ENCODE data around the gene ALK. TPM values are rescaled to one million over a fixed set of nuclear protein-coding genes. Genes with fewer than 3 reads are reported as not detected.

The ALK gene
- total and polyA plus RNA-seq, 10 of the 15 experiments (the other 5 are each of a cell fraction or from before 2014, with no cell fraction given), result 0.11 TPM; not detected in 9

- POLR2A ChIA-PET, result no interaction called here
- H3K4me3 ChIP-seq, result no peak overlapping the region
- H3K36me3 ChIP-seq (ENCODE audit: control insufficient read depth in 2 of 2, insufficient read depth in 2 of 2, low read length in 1 of 2), result no peaks in the 10 kb centered on the region
Observed at GRCh38 chr2:29910960-29911359, 10.4 kb downstream of the ALK start.

More at GRCh38 chr2:29910960-29911359, 10.4 kb downstream of the ALK start:
- no peak for DNase-seq (ENCODE audit: low read depth, low spot score)
- no peaks in the 10 kb centered on the region; a peak in 1 of 4 replicates for H3K27me3 ChIP-seq (replicated peaks in 1 of 2; ENCODE audit: control insufficient read depth in 2 of 2, insufficient read depth in 2 of 2, low read length in 1 of 2)
- no peak overlapping the region for H3K4me2 ChIP-seq (ENCODE audit: control insufficient read depth, insufficient read depth)
- TF ChIP-seq MEF2A (IDR thresholded peaks at IDR 0.05; ENCODE audit: insufficient read depth, low read depth, low read length) (no peak), ZNF24 (IDR thresholded peaks at IDR 0.05) (no peak), PRDM15 (CRISPR knock-in tag; IDR thresholded peaks at IDR 0.05) (no peak), ZNF207 (IDR thresholded peaks at IDR 0.05; ENCODE audit: borderline replicate concordance) (no peak)
- TF ChIP-seq, protein P1, sequence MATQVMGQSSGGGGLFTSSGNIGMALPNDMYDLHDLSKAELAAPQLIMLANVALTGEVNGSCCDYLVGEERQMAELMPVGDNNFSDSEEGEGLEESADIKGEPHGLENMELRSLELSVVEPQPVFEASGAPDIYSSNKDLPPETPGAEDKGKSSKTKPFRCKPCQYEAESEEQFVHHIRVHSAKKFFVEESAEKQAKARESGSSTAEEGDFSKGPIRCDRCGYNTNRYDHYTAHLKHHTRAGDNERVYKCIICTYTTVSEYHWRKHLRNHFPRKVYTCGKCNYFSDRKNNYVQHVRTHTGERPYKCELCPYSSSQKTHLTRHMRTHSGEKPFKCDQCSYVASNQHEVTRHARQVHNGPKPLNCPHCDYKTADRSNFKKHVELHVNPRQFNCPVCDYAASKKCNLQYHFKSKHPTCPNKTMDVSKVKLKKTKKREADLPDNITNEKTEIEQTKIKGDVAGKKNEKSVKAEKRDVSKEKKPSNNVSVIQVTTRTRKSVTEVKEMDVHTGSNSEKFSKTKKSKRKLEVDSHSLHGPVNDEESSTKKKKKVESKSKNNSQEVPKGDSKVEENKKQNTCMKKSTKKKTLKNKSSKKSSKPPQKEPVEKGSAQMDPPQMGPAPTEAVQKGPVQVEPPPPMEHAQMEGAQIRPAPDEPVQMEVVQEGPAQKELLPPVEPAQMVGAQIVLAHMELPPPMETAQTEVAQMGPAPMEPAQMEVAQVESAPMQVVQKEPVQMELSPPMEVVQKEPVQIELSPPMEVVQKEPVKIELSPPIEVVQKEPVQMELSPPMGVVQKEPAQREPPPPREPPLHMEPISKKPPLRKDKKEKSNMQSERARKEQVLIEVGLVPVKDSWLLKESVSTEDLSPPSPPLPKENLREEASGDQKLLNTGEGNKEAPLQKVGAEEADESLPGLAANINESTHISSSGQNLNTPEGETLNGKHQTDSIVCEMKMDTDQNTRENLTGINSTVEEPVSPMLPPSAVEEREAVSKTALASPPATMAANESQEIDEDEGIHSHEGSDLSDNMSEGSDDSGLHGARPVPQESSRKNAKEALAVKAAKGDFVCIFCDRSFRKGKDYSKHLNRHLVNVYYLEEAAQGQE (IDR thresholded peaks at IDR 0.05; ENCODE audit: low read depth, low read length), result peak; percentile 34; the same call in 1 of the 2 replicates
- 18% methylated on average over 1 of the region's 1 CpG for WGBS (ENCODE audit: insufficient coverage, insufficient replicate concordance, low lambda C conversion rate, missing lambda C conversion rate)
- FAIRE-seq, result no peak
- ATAC-seq, result no peak
- CTCF ChIA-PET, result no interaction called here
- H3K27ac ChIP-seq (ENCODE audit: control insufficient read depth, insufficient read depth), result no peak overlapping the region
- H3K79me2 ChIP-seq (ENCODE audit: control insufficient read depth, insufficient read depth, low read length), result no peaks in the 10 kb centered on the region
- H3K4me1 ChIP-seq (ENCODE audit: control insufficient read depth, insufficient read depth, low read length), result no peaks in the 10 kb centered on the region
- no TSS peak for BruUV-seq (replicated peaks)
- H4K20me1 ChIP-seq (ENCODE audit: control insufficient read depth, insufficient read depth), result no peaks in the 10 kb centered on the region
- SMC1A ChIA-PET (ENCODE audit: uncharacterized antibody, unreplicated experiment), result no interaction called here
- H3K9me3 ChIP-seq (replicated peaks; ENCODE audit: control insufficient read depth, insufficient read depth, low read length), result no peaks in the 10 kb centered on the region
- intact Hi-C loops (cut with micrococcal nuclease; ENCODE audit: unreplicated experiment) (no loop called here), in situ Hi-C loops (cut with MboI) (no loop called here)
- H2AFZ ChIP-seq (ENCODE audit: control insufficient read depth, low read depth, low read length), result no peak overlapping the region
- no peak overlapping the region for H3K9ac ChIP-seq (ENCODE audit: control insufficient read depth, insufficient read depth, low read length)
- RAD21 ChIA-PET (ENCODE audit: unreplicated experiment), result no interaction called here

Data from GM12878 (cell line).